ENCODE measurements around the gene CTNNBL1.

CTNNBL1 gene

DNA sequence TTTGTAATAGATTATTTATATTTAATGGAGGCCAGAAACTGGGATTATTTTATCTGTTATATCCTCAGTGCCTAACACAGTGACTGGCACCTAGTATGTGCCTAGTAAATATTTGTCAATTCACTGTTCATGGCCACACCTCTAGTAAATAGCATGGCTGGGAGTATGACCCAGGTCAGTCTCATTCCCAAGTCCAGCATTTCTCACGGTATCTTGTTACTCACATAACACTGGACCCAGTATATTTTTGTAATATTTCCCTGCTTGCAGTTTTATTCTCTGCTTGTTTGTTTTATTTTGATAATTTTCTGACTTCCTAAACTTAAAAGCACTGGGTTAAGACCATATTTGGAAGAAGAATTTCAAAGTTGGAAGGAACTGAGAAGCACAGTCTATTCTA, 47.7 kb downstream of the CTNNBL1 start:
- no peak for DNase-seq (ENCODE audit: low read depth)

DNA sequence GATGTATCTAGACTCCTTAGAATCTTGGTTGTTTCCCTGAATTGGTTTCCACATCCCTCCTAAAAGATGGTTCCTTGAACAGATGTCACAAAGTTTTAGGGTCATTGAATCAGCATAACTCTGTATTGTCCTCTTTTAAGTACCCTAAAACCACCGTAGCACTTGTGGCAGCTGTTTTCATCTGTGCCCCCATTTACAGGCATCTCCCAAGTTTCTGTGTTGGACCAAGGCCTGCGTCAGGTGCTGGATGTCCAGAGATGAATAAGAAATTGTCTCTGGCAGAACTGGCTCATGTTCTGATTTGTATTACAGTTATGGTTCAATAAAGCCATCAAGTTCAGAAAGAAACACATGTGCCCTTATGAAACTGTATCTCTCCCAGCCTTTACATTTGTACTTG, 48.3 kb downstream of the CTNNBL1 start:
- no peak for DNase-seq (ENCODE audit: low read depth)

DNA sequence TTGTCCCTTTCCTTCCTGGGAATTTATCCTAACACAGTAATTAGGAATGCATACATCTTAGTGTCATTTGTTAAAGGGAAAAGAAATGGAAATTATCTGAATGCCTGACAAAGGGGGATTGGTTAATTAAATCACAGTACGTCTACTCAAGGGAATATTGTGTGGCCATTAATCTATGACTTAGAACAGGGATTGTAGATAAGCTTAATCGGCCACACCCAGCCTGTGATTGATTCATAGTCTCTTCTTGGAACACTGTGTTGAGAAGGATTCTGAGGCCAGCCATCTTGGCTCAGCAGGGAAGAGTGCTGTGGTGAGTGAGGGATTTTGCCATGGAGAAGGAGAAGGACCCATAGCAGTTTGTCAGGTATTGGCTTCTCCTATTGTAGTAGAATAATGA, 50.5 kb downstream of the CTNNBL1 start:
- no peak for DNase-seq (ENCODE audit: low read depth)

DNA sequence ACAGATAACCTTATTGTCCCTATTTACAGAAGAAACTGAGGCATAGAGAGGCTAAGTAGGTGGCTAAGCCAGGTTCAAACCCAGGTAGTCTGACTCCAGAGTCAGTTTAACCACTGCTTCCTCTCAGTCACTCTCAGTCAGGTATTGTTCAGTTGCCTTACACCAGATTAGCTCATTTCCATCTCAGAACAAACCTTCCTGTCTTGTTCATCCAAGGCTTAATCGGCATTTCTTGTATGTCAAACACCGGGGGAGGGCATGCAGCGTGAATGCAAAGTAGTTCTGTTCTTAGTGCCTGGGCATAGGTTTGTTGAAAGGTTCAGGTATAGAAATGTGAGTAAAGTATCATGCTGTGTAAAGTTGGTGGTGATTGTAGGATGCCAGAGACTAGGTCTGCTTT, 51.7 kb downstream of the CTNNBL1 start:
- peak; percentile 8 for DNase-seq (ENCODE audit: low read depth)

DNA sequence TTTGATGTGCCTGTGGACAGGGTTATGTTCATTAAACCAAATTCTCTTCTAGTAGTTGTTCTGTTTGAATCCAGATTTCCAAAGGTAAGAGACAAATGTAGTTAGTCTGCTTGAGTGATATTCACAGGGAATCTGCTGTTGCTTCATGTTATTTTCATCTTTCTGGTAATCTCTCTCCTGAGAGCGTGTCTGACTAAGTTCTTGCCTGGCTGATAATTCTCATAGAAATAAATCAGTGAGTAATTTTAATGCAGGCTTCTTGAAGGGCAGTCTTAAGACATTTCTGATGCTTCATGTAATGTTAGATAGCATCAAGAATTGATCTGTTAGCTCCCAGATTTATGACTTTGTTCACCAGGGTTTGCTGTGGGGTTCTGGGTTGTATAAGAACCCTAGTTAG, 54.2 kb downstream of the CTNNBL1 start:
- DNase-seq (ENCODE audit: low read depth) = no peak

DNA sequence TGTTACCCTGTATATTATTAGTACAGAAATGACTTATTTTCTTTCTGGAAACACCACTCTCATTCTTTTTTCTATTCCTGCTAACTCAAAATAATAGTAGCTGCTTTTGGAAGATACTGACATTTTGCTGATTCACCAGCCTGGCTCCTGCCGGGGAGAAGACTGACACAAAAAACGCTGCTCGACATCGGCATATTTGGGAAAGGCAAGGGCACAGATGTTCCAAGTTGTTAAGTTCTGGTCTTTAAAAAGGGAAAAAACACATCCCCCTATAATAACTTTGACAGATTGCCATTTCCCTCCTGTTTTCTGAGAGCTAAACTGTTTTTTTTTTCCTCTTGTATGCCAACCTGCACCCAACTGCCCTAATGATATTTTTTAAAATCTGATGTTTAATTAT, 55.4 kb downstream of the CTNNBL1 start:
- no peak for DNase-seq (ENCODE audit: low read depth)

DNA sequence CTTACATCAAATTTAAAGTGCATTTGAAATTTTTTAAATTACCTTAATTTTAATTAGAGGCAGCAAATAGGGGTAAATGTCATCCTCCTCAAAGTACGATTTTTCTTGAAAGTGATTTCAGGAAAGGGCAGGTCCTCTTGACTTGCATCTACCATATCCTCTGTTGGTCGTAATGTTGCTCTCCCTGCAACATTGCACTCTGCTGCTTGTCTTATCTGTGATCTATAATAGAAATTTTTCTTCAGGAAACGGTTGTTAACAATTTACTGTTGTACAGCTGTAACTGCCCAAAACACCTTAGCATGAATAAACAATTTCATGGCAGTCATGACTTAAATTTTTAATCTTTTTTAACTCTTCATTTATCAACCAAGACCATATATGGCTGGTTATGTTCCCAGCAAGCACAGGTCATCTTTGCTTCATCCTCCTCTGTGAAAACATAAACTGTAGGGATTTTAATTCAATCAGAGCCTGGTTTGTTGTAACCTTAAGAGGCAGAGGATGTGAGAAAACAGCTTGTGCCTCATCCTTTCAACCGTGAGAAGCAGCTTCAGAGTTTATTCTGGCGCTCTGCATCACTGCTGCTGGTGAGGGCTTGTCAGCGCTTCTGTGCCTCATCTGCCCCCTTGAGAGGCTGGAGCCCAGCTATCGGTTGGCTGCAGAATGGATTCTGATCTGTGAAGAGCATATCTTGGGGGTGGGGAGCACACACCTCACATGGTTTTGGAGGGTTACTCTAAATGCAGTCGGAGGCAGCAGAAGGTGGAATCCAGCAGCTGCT, 56.0 kb downstream of the CTNNBL1 start:
- no peak for DNase-seq (ENCODE audit: low read depth)

DNA sequence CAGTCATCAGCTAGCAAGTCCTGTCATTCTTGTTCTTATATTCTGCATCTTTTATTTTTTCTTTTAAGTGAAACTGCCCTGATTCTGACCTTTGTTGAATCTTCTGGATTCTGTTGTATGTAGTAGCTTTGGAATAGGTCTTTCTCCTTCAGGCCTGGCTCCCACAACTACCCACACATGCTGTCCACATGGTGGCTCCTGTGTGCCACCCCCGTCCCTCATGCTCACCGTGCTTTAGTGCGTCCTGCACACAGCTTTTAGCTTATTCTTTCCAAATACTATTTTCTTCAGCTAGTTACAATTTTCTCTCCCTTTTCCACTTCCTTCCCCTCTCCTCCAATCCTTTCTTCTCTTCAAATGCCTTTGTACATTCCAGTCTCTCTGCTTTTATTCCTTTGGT, 61.8 kb downstream of the CTNNBL1 start:
- no peak for DNase-seq (ENCODE audit: low read depth)

DNA sequence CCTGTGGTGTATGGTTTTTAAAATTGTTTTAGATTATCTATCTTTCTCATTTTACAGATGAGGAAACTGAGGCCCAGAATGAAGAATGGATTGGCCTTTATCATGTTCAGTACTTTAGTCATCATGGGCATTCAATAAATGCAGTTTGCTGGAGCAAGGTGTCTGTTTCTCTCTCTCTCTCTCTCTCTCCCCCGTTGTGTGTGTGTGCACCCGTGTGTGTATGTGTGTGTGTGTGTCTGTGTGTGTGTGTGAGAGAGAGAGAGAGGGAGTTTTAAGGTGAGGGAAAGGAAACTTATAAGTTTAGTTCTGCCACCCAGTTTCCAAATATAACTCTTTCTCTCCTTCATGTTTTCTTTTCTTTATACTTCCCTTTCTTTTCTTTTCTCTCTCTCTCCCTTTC, 62.4 kb downstream of the CTNNBL1 start:
- no peak for DNase-seq (ENCODE audit: low read depth)

DNA sequence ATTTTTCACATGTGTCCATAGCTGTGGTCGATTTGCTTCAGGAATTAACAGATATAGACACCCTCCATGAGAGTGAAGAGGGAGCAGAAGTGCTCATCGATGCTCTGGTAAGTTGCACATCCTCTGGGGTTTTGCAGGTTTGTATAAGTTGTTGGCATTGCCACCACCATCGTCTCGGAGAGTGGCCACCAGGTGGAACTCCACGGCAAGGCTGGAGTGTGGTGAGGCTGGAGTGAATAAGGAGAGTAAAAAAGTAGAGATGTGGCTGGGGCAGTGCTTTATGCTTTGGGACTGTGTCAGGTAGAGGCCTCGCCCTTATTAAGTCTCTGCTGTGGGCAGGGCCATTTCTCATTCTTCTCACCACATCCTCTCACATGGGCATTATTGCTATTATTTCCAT, 63.7 kb downstream of the CTNNBL1 start:
- no peak for DNase-seq (ENCODE audit: low read depth)

DNA sequence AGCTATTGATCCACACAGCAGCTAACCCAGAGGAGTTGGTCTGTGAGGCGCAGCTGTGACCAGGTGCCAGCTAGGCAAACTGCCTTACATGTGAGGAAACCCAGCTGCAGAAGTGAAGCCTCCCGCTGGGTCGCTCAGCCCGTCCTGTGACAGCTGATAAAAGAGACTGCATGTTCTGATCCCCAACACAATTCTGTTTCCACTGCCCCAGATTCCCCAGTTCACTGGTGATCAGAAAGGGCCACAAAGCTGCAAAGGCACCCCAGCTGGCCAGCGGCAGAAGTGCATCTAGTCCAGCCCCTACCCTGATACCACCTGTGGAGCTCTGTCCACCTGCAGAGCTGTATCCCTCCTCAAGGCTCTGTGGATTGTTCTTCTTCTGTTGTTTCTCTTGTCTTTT, 64.5 kb downstream of the CTNNBL1 start:
- DNase-seq (ENCODE audit: low read depth) = no peak

DNA sequence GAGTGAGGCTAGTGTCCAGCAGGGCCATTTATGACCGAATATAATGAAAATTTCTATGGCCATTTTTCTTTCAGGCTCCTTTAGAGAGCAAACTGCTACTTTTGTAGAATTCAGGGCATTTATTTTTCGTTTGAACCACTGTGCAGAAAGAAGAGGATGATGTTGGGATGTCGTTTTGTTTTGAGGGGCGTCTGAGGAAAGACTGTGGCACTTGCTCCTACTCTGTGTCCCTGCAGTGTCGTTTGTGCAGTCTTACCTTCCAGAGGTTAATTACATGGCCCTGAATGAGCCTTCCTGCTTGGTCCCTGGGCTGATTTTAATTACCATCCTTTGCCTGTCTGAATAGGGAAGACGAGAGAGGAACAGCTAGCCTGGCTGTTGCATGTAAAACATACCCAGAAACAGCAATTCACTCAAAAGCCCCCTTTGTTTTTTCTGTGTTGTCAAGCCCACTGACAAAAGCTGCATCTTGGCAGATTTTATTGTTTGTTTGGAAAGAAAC, 65.3 kb downstream of the CTNNBL1 start:
- no peak for DNase-seq (ENCODE audit: low read depth)

DNA sequence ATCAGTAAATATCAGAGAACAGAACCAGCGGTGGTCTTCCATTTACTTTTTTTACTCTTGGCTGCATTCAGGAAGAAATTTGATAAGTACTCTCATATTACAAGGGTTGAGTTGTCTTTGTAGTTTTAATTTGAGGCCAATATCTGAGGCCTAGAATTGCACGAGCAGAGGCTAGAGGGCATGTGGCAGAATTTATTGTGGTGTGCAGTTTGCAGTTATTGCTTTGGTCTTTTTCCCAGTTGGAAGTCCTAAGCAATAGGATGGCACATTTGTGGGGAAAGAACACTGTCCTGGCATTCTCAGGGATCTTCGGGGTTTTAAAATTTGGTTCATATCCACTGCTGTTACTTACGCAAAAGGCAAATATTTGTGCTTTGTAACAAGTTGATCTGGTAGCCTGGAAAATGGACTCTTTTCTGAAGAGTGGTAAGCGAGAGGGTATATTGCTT, 66.0 kb downstream of the CTNNBL1 start:
- DNase-seq (ENCODE audit: low read depth) = no peak

DNA sequence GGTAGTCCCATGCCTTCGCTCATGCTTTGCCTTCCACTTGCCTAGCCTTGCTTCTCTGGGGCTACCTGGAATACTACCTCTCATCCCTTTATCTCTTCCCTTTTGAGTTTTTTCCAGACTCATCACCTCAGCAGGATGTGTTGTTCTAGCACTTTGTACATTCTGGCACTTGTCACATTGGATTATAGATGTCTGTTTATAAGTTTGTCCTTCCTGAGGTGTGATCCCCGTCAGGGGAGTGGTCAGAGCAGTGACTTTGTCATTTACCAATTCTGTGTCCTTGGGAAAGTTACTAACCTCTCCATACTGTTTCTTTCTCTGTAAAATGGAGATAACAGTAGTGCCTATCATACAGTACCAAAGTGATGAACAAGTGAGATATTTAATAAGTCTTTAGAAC, 66.5 kb downstream of the CTNNBL1 start:
- no peak for DNase-seq (ENCODE audit: low read depth)

DNA sequence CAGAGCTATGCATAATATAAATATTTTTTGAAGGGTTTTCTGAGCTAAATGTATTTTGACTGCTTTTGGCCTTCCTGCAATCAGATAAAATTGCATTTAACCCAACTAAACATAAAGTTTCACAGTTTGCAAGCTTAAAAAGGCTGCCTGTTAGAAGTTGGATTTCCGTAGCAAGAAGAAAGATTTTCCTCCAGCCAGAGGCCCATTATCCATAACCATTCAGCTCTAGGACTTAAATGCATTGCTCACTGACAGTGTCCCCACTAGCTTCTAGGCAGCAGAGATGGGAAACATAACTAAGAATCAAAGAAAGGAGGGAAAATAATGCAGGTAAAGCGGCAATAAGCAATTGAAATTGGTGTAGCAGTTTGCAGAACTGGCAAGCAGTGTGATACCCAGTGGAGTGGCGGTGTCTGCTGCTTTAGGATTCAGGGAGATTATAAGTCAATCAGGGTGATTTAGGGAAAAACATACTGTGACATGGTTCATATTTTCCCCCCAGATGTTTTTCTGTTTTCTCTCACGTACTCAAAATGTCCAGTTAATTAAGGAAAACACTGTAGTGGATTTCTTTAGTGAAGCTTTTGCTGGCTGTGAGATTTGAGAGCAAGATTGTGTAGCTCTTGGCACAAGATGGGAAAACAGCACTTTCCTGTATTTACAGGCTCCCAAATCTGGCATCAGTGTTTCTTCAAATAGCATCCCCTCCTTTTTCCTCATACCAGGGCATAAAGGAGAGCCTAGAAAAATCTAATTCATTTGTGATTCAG, 69.1 kb downstream of the CTNNBL1 start:
- DNase-seq (ENCODE audit: low read depth) = no peak

DNA sequence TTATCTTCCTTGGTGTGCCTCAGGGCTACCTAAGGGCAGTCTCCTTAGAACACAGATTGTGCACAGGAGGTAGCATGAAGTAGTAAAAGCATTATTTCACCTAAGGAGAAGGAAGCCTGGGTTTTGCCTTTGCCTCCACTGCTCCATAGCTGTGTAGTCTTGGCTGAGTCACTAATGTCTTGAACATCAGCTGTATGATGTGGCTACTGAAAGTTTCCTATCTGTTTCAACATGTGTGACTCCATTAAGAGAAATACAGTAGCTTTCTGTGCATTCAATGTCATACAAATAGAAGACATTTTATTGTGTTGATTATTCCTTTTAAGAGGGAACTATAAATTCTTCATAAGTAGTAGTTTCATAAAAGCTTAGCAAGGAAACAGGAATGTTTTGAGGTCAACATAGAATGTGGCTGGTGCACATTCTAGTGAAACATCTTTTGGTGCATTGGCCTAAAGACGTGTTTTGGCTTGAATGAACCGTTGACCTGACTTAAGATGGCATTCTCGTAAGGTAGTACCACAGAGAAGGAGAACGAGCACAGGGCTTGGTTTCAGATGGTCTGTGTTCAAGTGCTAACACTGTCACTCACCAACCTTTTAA, 70.6 kb downstream of the CTNNBL1 start:
- no peak for DNase-seq (ENCODE audit: low read depth)

DNA sequence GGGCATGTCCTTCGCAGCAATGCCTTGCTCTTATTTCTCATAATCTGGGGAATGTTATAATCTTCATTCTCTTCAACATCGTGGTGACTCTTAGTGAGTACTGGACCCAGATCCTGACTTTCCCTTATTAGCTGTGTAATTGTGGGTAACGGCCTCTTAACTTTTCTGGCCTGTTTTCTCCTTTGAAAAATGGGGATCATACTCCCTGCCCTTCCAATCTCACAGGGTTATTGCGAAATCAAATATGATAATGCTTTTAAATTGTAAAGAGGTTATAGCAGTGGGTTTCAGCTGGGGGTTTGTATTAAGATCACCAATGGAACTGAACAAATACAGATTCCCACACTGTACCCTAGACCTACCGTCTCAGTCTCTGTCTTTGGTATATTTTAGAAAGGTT, 77.1 kb downstream of the CTNNBL1 start:
- no peak for DNase-seq (ENCODE audit: low read depth)

DNA sequence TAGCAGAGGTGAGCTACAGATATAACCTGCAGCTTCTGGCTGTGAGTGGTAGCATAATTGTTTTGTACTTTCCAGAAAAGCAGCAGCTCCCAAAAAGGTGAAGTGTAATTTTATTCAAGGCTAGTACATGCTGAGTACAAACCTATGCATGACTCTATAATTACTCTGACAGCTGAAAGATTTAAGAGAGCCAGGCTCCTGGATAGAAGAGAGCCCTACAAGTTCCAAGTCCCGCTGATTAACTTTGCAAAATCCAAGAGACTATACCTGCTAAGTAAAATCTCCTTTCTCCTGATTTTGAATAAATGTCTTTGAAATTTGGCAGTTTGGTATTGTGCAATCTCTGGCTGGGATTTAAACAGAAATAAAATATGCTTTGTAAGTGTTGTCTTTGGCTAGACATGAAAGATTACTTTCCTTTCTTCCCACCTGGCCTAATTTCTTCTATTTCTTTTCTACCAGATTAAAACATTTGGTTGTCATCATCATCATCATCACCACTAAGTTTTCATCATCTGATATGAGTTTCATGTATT, 79.5 kb downstream of the CTNNBL1 start:
- DNase-seq (ENCODE audit: low read depth) = no peak

DNA sequence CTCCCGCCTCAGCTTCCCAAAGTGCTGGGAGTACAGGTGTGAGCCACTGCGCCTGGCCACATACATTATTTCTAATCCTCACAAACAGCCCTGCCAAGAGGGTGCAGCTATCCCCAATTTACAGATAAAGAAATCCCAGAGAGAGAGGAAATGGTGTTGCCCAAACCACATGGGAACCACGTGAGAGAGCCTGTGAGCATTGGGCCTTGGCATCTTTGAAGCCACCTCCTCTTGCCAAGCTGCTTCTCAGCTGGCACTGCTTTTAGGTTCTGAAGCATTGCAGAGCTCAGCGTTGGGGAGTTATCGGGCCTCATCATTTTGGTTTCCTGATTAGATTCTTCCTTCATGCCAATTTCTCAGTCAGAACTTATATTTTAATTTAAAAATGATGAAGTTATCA, 80.3 kb downstream of the CTNNBL1 start:
- DNase-seq (ENCODE audit: low read depth) = no peak

DNA sequence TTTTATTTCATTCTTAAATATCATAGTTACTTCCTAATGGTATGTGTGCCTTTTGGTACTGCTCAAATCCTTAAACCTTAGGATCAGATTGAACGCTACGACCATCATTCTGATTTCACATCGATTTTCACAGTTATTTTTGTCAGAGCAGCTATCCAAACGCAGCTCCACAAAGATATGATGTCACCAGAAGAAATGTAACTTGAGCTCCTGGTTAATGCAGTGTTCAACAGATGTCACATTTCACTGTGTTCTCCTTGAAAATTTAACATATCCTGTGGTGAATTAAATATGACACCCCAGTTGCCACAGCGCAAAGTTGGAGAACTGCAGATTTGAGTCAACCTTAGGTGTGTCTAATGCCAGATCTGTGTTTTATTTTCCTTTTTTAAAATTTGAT, 81.4 kb downstream of the CTNNBL1 start:
- no peak for DNase-seq (ENCODE audit: low read depth)

DNA sequence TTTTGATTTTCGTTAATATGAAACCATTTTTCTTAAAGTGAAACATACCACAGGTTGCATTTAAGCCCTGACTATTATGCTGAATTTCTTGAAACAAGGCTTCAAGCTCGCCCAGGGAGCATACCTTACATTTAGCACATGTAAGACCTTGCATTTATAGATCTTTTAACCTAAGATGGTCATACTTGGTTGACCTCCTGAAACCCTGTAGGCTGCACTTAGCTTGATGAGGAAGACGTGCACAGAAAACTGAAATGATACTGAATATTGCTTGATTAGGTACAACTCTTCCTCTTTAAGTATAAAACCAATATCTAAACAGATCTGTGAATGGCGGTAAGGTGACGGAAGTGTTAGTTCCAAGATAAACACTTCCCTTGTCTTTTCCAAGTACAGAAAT, 82.2 kb downstream of the CTNNBL1 start:
- DNase-seq (ENCODE audit: low read depth) = no peak

DNA sequence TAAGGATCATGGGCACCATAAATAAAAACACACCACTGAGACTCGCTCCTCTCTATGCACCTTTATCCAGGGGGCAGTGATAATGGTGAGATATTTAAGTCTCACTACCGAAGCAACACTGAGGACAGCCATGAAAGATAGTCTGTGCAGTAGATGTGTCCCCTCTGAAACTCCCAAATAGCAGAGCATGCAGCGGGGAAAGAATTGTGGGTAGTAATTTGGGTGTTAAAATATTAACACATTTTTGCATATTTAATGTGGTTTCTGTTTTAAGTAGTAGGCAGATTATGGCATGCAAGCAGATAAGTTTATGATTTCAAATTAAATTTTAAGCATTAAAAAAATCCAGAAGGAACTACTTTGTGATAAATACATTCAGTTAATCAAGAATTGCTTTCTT, 82.7 kb downstream of the CTNNBL1 start:
- no peak for DNase-seq (ENCODE audit: low read depth)
